ENCODE measurements around the gene SMKR1. TPM values are rescaled to one million over a fixed set of nuclear protein-coding genes. Genes with fewer than 3 reads are reported as not detected.

The SMKR1 gene
- total RNA-seq, 2 donors from 2014 or later = 0.32 TPM; not detected in 1

DNA sequence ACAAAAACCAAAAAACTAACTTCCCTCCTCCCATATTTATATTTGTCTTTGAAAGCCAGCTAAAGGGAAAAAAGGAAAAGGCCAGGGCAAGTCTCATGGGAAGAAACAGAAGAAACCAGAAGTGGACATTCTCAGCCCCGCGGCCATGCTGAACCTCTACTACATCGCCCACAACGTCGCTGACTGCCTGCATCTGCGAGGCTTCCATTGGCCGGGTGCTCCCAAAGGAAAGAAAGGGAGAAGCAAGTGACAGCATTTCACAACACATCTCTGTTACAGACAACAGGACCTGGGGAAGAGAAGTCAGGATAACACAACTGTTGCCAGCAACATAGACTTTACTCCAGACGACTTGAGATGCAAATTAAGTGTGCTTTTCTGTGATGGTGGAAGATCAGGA lies 9.9 kb downstream of the SMKR1 start:
- Histone ChIP-seq H3K9ac (ENCODE audit: low read depth in 2 of 2, low read length in 2 of 2) (no peak overlapping the region), H3K4me1 (no peaks in the 10 kb centered on the region), H3K9me3 (no peaks in the 10 kb centered on the region), H3K36me3 (no peaks in the 10 kb centered on the region), H3K27ac (no peak overlapping the region), H3K27me3 (no peaks in the 10 kb centered on the region), H3K4me3 (no peak overlapping the region)
- no peak for DNase-seq
- TF ChIP-seq, protein P1, sequence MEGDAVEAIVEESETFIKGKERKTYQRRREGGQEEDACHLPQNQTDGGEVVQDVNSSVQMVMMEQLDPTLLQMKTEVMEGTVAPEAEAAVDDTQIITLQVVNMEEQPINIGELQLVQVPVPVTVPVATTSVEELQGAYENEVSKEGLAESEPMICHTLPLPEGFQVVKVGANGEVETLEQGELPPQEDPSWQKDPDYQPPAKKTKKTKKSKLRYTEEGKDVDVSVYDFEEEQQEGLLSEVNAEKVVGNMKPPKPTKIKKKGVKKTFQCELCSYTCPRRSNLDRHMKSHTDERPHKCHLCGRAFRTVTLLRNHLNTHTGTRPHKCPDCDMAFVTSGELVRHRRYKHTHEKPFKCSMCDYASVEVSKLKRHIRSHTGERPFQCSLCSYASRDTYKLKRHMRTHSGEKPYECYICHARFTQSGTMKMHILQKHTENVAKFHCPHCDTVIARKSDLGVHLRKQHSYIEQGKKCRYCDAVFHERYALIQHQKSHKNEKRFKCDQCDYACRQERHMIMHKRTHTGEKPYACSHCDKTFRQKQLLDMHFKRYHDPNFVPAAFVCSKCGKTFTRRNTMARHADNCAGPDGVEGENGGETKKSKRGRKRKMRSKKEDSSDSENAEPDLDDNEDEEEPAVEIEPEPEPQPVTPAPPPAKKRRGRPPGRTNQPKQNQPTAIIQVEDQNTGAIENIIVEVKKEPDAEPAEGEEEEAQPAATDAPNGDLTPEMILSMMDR (IDR thresholded peaks at IDR 0.05) = no peak
- intact Hi-C loops (cut with DNase I) = no loop called here

GRCh38 chr7:129513546-129513945 lies 11.2 kb downstream of the SMKR1 start:
- Histone ChIP-seq H3K27ac (no peak overlapping the region), H3K36me3 (no peaks in the 10 kb centered on the region), H3K27me3 (no peaks in the 10 kb centered on the region), H3K4me3 (no peak overlapping the region), H3K4me1 (no peaks in the 10 kb centered on the region), H3K9ac (ENCODE audit: low read depth in 2 of 2, low read length in 2 of 2) (no peak overlapping the region), H3K9me3 (no peaks in the 10 kb centered on the region)
- DNase-seq = no peak
- TF ChIP-seq, protein P1 (IDR thresholded peaks at IDR 0.05) = no peak
- intact Hi-C loops (cut with DNase I) = no loop called here

- TF ChIP-seq, protein P1 (IDR thresholded peaks at IDR 0.05) = no peak
- Histone ChIP-seq H3K9me3 (no peaks in the 10 kb centered on the region), H3K27me3 (no peaks in the 10 kb centered on the region), H3K9ac (ENCODE audit: low read depth in 2 of 2, low read length in 2 of 2) (no peak overlapping the region), H3K4me1 (no peaks in the 10 kb centered on the region), H3K4me3 (no peak overlapping the region), H3K27ac (no peak overlapping the region), H3K36me3 (no peaks in the 10 kb centered on the region)
- intact Hi-C loops (cut with DNase I) = no loop called here
- DNase-seq = no peak
These were observed 12.4 kb downstream of the SMKR1 start for GRCh38 chr7:129514683-129515082.

DNA sequence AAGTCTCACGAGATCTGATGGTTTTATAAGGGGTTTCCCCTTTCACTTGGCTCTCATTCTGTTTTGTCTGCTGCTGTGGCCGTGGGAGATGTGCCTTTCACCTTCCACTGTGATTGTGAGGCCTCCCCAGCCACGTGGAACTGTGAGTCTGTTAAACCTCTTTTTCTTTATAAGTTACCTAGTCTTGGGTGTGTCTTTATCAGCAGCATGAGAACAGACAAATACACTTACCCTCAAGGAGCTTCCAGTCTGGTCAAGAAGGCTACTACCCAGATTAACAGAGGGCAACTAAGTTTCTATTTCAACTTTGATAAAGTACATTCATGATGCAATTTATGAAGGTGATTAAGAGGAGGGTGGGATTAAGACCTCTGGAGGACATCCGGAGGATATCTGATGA lies 13.1 kb downstream of the SMKR1 start:
- TF ChIP-seq, protein P1 (IDR thresholded peaks at IDR 0.05) = no peak
- no peak overlapping the region for H3K4me3 ChIP-seq
- H3K27ac ChIP-seq = no peak overlapping the region
- no peaks in the 10 kb centered on the region for H3K4me1 ChIP-seq
- no peak overlapping the region for H3K9ac ChIP-seq (ENCODE audit: low read depth in 2 of 2, low read length in 2 of 2)
- H3K9me3 ChIP-seq = no peaks in the 10 kb centered on the region
- intact Hi-C loops (cut with DNase I) = no loop called here
- H3K27me3 ChIP-seq = no peaks in the 10 kb centered on the region
- DNase-seq = no peak
- H3K36me3 ChIP-seq = no peaks in the 10 kb centered on the region

GRCh38 chr7:129517931-129518330 lies 15.6 kb downstream of the SMKR1 start:
- Histone ChIP-seq H3K4me3 (no peak overlapping the region), H3K27me3 (no peaks in the 10 kb centered on the region), H3K4me1 (no peaks in the 10 kb centered on the region), H3K36me3 (no peaks in the 10 kb centered on the region), H3K27ac (no peak overlapping the region), H3K9me3 (no peaks in the 10 kb centered on the region), H3K9ac (ENCODE audit: low read depth in 2 of 2, low read length in 2 of 2) (no peak overlapping the region)
- TF ChIP-seq, protein P1 (IDR thresholded peaks at IDR 0.05) = no peak
- intact Hi-C loops (cut with DNase I) = no loop called here
- DNase-seq = no peak

DNA sequence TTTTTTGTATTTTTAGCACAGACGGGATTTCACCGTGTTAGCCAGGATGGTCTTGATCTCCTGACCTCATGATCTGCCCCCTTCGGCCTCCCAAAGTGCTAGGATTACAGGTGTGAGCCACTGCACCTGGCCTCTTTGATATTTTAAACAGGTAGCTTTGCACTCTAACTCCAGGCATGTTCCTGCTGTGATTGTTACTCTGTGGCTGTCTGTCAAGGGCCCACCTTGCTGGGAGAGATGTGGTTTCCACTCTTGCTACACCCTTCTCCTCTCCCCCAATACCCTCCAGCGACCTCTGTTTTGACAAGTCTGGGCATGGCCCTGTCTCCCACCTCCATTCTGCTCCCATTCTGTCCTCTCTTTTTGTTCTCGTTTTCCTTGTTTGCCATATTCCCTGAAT lies 17.1 kb downstream of the SMKR1 start:
- no peak overlapping the region for H3K27ac ChIP-seq
- H3K9ac ChIP-seq (ENCODE audit: low read depth in 2 of 2, low read length in 2 of 2) = no peak overlapping the region
- TF ChIP-seq, protein P1 (IDR thresholded peaks at IDR 0.05) = no peak
- no peaks in the 10 kb centered on the region for H3K36me3 ChIP-seq
- H3K9me3 ChIP-seq = no peaks in the 10 kb centered on the region
- DNase-seq = no peak
- H3K27me3 ChIP-seq = no peaks in the 10 kb centered on the region
- no peak overlapping the region for H3K4me3 ChIP-seq
- H3K4me1 ChIP-seq = no peaks in the 10 kb centered on the region
- intact Hi-C loops (cut with DNase I) = no loop called here

All from colonic mucosa (tissue), 4 donors.